AG09319 (cell line): ENCODE measurements around the gene PRKAG2.

Experiments used
- DNase-seq: peaks from one replicate; pipeline ENCODE4 v3.0.0-alpha.2; 2010; ENCODE audit warnings: low read depth; ENCODE audit errors: extremely low read depth
- CTCF ChIP-seq: IDR thresholded peaks from 2 replicates; pipeline ENCODE4 v1.5.1; 2011; ENCODE audit warnings: low read depth, mild to moderate bottlenecking, inconsistent platforms, low read length, moderate library complexity

The PRKAG2 gene

DNA sequence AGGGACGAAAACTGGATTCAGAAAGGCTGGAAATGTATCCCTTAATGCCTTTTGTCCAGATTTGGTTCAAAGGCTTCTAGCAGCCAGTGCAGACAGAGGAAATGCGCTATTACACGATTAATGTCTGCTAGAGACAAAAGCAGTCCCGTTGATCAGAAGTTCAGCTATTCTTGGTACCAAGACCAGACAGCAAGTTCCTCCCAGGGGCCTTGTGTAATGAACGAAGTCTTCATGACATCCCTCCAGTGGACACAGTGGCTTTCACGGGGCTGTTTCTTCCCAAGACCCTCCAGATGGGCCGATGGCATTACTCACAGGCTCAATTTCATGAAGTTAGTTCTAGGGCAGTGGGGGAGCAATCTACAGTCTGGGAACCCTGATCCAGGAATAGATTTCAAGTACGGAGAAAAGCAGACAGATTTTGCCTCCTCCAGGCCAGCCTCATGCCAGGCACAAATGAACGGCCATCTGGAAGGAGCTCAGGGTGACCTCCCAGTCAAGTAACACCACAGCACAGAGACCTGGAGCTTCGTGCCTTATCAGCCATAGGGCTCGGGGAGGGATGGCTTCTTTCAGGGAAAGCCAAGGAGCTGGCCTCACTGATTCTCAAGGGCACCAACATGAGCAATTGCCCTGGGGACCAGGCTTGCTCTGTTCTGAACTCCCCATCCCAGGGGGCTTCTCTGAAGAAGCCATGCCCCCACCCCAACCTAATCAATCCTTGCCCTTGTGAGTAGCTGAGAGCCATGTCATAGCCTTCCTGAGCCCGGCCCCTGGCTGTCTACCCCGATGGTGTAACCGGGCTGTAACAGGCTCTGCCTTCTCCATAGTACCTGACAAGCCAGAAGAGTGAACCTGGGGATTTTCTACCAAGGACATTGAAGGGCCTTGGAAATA lies 101.1 kb downstream of the PRKAG2 start:
- DNase-seq: no peak
- TF ChIP-seq CTCF: no peak

GRCh38 chr7:151774951-151775350 lies 102.0 kb downstream of the PRKAG2 start:
- DNase-seq: no peak

GRCh38 chr7:151773797-151774196 lies 103.1 kb downstream of the PRKAG2 start:
- no peak for TF ChIP-seq CTCF
- DNase-seq: no peak

More at GRCh38 chr7:151774951-151775350, 102.0 kb downstream of the PRKAG2 start:
- TF ChIP-seq CTCF: no peak

- no peak for DNase-seq
- no peak for TF ChIP-seq CTCF
Measured at GRCh38 chr7:151770232-151770631, 106.7 kb downstream of the PRKAG2 start.

GRCh38 chr7:151769188-151769821 lies 107.6 kb downstream of the PRKAG2 start:
- DNase-seq: no peak
- TF ChIP-seq CTCF: no peak

- TF ChIP-seq CTCF: no peak
Measured at GRCh38 chr7:151768805-151769187, 108.1 kb downstream of the PRKAG2 start.

GRCh38 chr7:151767557-151767956 lies 109.4 kb downstream of the PRKAG2 start:
- TF ChIP-seq CTCF: no peak
- no peak for DNase-seq

More at GRCh38 chr7:151768805-151769187, 108.1 kb downstream of the PRKAG2 start:
- no peak for DNase-seq
